GM18951 (cell line): Measurements from ENCODE around the gene NLRP8.

Experiments
- POLR2A ChIP-seq: IDR thresholded peaks from 4 replicates; pipeline ENCODE4 v1.6.1; 2011; ENCODE audit warnings: mild to moderate bottlenecking; ENCODE audit not compliant: insufficient read length, insufficient read depth; ENCODE audit errors: extremely low read depth
- in situ Hi-C: fragments of 300-500 bp; cut with MboI; formaldehyde crosslinking; loops from one replicate; pipeline ENCODE4 v1.12.0; 2022; ENCODE audit warnings: low sequenced_read_pairs, mixed read lengths, inconsistent platforms; ENCODE audit not compliant: unreplicated experiment

NLRP8 gene

DNA sequence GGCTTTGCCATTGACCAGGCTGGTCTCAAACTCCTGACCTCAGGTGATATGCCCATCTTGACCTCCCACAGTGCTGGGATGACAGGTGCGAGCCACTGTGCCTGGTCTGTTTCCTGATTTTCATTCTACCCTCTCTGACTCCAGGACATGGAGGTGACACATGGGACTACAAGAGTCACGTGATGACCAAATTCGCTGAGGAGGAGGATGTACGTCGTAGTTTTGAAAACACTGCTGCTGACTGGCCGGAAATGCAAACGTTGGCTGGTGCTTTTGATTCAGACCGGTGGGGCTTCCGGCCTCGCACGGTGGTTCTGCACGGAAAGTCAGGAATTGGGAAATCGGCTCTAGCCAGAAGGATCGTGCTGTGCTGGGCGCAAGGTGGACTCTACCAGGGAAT lies 79.1 kb downstream of the NLRP8 start:
- no peak for TF ChIP-seq POLR2A
- in situ Hi-C loops, result no loop called here
